A673 (cell line): ENCODE data around the gene TEX2. TPM values are rescaled to one million over a fixed set of nuclear protein-coding genes. Genes with fewer than 3 reads are reported as not detected.

Experiments used
- BruUV-seq: library from RNA; stranded (reverse); fragments of 400-500 nt; replicated peaks from 2 replicates; lab custom pipeline; 2021; lab: Mats Ljungman, UMichigan
- CTCF ChIA-PET: fragments of 300-600 bp; sonication (Branson Sonifier 250); formaldehyde crosslinking; loops from one replicate; lab custom pipeline; 2022; ENCODE audit warnings: antibody characterized with exemption; lab: Charles Lee
- POLR2A ChIA-PET: fragments of 300-600 bp; sonication (Branson Sonifier 250); formaldehyde crosslinking; loops from one replicate; lab custom pipeline; 2022; ENCODE audit warnings: antibody characterized with exemption; ENCODE audit not compliant: low non-redundant PET; lab: Charles Lee
- DNase-seq: peaks from one replicate; pipeline ENCODE4 v3.0.0-alpha.2; 2015; ENCODE audit warnings: low spot score
- H3K27ac ChIP-seq: fragments of 200-600 bp; sonication (generic); 2 replicates; pipeline ENCODE4 v1.5.1; 2016; ENCODE audit warnings: mixed run types, low read depth, mild to moderate bottlenecking, mixed read lengths, antibody characterized with exemption, low read length; ENCODE audit not compliant: poor library complexity, severe bottlenecking
- H3K27me3 ChIP-seq: fragments of 200-600 bp; sonication (generic); replicated peaks from 2 replicates; pipeline ENCODE4 v1.6.1; 2017; ENCODE audit warnings: mixed run types, low read depth, mild to moderate bottlenecking, mixed read lengths, antibody characterized with exemption, low read length; ENCODE audit not compliant: insufficient read depth, poor library complexity
- H3K36me3 ChIP-seq: fragments of 200-600 bp; sonication (generic); 2 replicates; pipeline ENCODE4 v1.6.1; 2016; ENCODE audit warnings: mixed run types, mild to moderate bottlenecking, mixed read lengths, antibody characterized with exemption, low read length; ENCODE audit not compliant: insufficient read depth, poor library complexity, severe bottlenecking
- H3K4me1 ChIP-seq: fragments of 200-600 bp; sonication (generic); 2 replicates; pipeline ENCODE4 v1.6.1; 2017; ENCODE audit warnings: mixed run types, mild to moderate bottlenecking, mixed read lengths, antibody characterized with exemption, low read length; ENCODE audit not compliant: insufficient read depth, poor library complexity, severe bottlenecking
- H3K4me3 ChIP-seq: fragments of 200-600 bp; sonication (generic); 2 replicates; pipeline ENCODE4 v1.5.1; 2016; ENCODE audit warnings: low read depth, mixed run types, mild to moderate bottlenecking, mixed read lengths, low read length; ENCODE audit not compliant: poor library complexity, severe bottlenecking
- H3K9me3 ChIP-seq: fragments of 200-600 bp; sonication (generic); 2 replicates; pipeline ENCODE4 v1.6.1; 2016; ENCODE audit warnings: mixed run types, low read depth, mild to moderate bottlenecking, mixed read lengths, antibody characterized with exemption, low read length; ENCODE audit not compliant: poor library complexity, severe bottlenecking
- EZH2 ChIP-seq: fragments of 200-600 bp; sonication (generic); IDR thresholded peaks from 2 replicates; pipeline ENCODE4 v1.6.1; 2017; ENCODE audit warnings: borderline replicate concordance, low read depth, mild to moderate bottlenecking, mixed read lengths, antibody characterized with exemption, low read length; ENCODE audit not compliant: poor library complexity, severe bottlenecking
- intact Hi-C: fragments of 100-400 bp; cut with micrococcal nuclease; formaldehyde crosslinking; loops from one replicate; pipeline ENCODE4 v1.10.0; 2022; ENCODE audit not compliant: unreplicated experiment
- total RNA-seq: library from RNA; stranded (reverse); gene quantifications from 2 replicates; pipeline ENCODE4 v1.2.3, GENCODE V29; 2021
- TF ChIP-seq, protein P1 (sequence below): fragments of 300-800, 200-600 bp; sonication (generic); conservative IDR thresholded peaks from 2 replicates; pipeline ENCODE4 v1.5.1; 2017; ENCODE audit warnings: low read depth, mild to moderate bottlenecking, antibody characterized with exemption, low read length, moderate library complexity, mixed read lengths

Gene TEX2
- total RNA-seq, 1 experiment from 2014 or later, result 16.1 TPM

DNA sequence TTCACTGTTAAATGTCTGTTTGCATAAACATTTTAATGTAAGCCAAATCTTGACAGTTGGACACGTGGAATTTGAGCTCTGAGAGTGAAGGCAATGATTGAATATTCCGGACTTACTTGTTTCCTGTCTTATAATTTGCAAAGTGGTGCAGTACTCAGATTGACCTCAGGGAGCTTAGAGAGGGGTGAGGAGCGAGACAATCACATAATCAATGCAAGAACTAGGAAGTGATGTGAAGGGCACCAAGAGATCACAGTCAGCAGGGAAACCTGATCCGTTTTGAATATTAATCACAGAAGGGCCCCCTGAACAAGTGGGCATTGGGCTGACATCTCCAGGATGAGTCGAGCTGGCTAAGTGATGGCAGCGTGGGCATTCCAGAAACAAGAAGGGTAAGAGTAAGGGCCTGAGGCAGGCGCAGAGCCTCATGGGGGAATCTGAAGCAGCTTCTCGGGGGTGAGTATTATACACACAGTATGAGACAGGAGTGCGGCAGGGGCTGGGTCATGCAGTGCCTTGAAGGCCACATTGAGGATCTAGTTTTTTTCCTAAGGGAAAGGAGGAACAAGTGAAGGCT is 26.1 kb downstream of the TEX2 start:
- POLR2A ChIA-PET, result no interaction called here
- Histone ChIP-seq H3K36me3 (no peaks in the 10 kb centered on the region), H3K4me1 (peaks cover 7% of the 10 kb centered on the region), H3K27ac (no peak overlapping the region), H3K9me3 (no peaks in the 10 kb centered on the region), H3K27me3 (no peaks in the 10 kb centered on the region), H3K4me3 (no peak overlapping the region)
- no peak for TF ChIP-seq EZH2
- TF ChIP-seq, protein P1, sequence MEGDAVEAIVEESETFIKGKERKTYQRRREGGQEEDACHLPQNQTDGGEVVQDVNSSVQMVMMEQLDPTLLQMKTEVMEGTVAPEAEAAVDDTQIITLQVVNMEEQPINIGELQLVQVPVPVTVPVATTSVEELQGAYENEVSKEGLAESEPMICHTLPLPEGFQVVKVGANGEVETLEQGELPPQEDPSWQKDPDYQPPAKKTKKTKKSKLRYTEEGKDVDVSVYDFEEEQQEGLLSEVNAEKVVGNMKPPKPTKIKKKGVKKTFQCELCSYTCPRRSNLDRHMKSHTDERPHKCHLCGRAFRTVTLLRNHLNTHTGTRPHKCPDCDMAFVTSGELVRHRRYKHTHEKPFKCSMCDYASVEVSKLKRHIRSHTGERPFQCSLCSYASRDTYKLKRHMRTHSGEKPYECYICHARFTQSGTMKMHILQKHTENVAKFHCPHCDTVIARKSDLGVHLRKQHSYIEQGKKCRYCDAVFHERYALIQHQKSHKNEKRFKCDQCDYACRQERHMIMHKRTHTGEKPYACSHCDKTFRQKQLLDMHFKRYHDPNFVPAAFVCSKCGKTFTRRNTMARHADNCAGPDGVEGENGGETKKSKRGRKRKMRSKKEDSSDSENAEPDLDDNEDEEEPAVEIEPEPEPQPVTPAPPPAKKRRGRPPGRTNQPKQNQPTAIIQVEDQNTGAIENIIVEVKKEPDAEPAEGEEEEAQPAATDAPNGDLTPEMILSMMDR, result peak; percentile 46; the same call in 1 of the 2 replicates
- peak; percentile 60 for DNase-seq
- intact Hi-C loops, result no loop called here
- BruUV-seq, result no TSS peak
- CTCF ChIA-PET, result interaction anchor here (1.2 kb wide), 1 partner anchor 45 kb away, joined by 3 read pairs; no protein-coding TSS in a partner anchor

DNA sequence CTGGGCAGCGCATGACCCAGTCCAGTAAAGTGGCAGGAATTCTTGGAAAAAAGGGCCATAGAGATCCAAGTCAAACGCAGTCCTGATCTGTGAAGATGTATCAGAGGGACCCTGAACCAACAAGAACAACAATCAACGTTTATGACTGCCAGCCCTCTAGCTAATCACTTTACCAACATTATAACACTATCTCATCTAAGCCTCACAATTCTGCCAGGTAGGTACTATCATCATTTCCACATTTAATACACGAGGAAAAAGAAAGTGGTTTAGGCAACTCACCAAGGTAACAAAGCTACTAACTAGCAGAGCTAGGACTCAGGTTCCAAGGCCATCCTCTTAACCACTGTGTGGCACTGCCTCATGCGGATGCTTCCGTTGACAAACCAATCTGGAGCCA is 28.1 kb downstream of the TEX2 start:
- no peak overlapping the region for H3K27ac ChIP-seq
- H3K27me3 ChIP-seq, result no peaks in the 10 kb centered on the region
- ChIA-PET POLR2A (no interaction called here), CTCF (no interaction called here)
- TF ChIP-seq, protein P1, result no peak
- TF ChIP-seq EZH2, result no peak
- no peaks in the 10 kb centered on the region for H3K36me3 ChIP-seq
- no TSS peak for BruUV-seq
- no peaks in the 10 kb centered on the region for H3K9me3 ChIP-seq
- peaks cover 7% of the 10 kb centered on the region for H3K4me1 ChIP-seq
- intact Hi-C loops, result no loop called here
- H3K4me3 ChIP-seq, result no peak overlapping the region
- no peak for DNase-seq

DNA sequence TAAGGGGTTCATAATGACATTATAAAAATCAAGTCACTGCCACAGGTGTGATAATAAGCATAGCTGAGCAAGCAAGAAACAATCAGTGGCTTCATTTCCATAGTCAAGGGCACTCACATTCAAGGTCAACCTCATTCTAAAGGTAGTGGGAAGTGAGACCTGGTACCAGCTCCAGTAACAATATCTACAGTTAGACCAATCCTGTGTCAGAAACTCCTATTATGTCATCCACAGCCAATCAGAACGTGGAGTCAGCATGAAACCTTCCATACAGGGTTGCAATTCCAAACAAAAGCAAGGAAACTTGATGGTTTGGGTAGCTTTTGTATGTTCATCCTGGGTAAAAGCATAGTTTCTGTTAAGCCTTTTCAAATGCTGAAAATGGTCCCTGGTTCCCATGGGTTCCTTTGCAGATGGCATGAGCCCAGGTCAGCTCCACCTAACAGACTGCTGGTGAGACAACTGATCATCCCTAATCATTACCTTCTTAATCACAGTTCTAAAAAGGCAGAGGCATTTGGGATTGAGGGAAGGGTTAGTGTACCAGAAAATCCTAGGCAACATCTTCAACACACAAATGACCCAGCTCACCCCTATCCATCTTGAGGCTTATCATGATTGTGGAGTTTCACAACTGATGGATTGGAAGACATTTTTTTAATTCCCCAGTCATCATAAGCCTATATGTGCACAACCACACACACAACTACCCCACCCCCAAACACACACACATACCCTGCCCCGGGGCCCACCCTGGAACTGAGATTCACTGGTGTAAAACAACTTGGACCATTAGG is 30.4 kb downstream of the TEX2 start:
- no peak overlapping the region for H3K4me3 ChIP-seq
- H3K36me3 ChIP-seq, result no peaks in the 10 kb centered on the region
- no peak overlapping the region for H3K27ac ChIP-seq
- intact Hi-C loops, result no loop called here
- TF ChIP-seq EZH2, result no peak
- TF ChIP-seq, protein P1, result no peak
- H3K27me3 ChIP-seq, result no peaks in the 10 kb centered on the region
- no peaks in the 10 kb centered on the region for H3K9me3 ChIP-seq
- ChIA-PET POLR2A (no interaction called here), CTCF (no interaction called here)
- H3K4me1 ChIP-seq, result peaks cover 7% of the 10 kb centered on the region
- no TSS peak for BruUV-seq
- DNase-seq, result no peak
